Loucy (cell line): ENCODE results near the gene THRSP.
"Not testable (repeated sequence)": the region's sequence is repeated elsewhere in the genome, so short reads cannot be mapped to it uniquely, and the experiment has no call there.

Experiments used
- CTCF ChIP-seq: fragments of 200-600 bp; sonication (generic); conservative IDR thresholded peaks from 2 replicates; pipeline ENCODE4 v1.5.1; 2014; ENCODE audit warnings: mild to moderate bottlenecking, antibody characterized with exemption, low read length
- EZH2phosphoT487 ChIP-seq: fragments of 200-600 bp; IDR thresholded peaks from 2 replicates; pipeline ENCODE4 v1.6.1; 2018; ENCODE audit warnings: antibody characterized with exemption, mild to moderate bottlenecking, moderate library complexity, borderline replicate concordance

- TF ChIP-seq CTCF, EZH2phosphoT487: not testable (repeated sequence)
Measured at GRCh38 chr11:78077592-78077991, 13.9 kb downstream of the THRSP start.
